Smooth muscle cell (in vitro differentiated cells): ENCODE results near the gene KLK15. TPM values are rescaled to one million over a fixed set of nuclear protein-coding genes. Genes with fewer than 3 reads are reported as not detected.

Experiments
- DNase-seq: peaks from one replicate; lab custom pipeline; 2025; ENCODE audit not compliant: unreplicated experiment; lab: John Stamatoyannopoulos, UW
- H2AFZ ChIP-seq: fragments of 200-600 bp; sonication (generic); 2 replicates; pipeline ENCODE4 v1.6.0; 2016; ENCODE audit warnings: antibody characterized with exemption, low read depth, mild to moderate bottlenecking
- H3F3A ChIP-seq: fragments of 200-600 bp; sonication (generic); 2 replicates; pipeline ENCODE4 v1.6.0; 2017; ENCODE audit warnings: antibody characterized with exemption, low read depth
- H3K27ac ChIP-seq: fragments of 200-600 bp; sonication (generic); 2 replicates; pipeline ENCODE4 v1.5.1; 2016; ENCODE audit warnings: low read depth, mild to moderate bottlenecking
- H3K27me3 ChIP-seq: fragments of 200-600 bp; sonication (generic); 2 replicates; pipeline ENCODE4 v1.6.1; 2016; ENCODE audit warnings: low read depth, mild to moderate bottlenecking
- H3K36me3 ChIP-seq: fragments of 200-600 bp; sonication (generic); 2 replicates; pipeline ENCODE4 v1.5.1; 2016; ENCODE audit warnings: low read depth
- H3K4me1 ChIP-seq: fragments of 200-600 bp; sonication (generic); 2 replicates; pipeline ENCODE4 v1.5.1; 2016; ENCODE audit warnings: low read depth
- H3K4me2 ChIP-seq: fragments of 200-600 bp; sonication (generic); 2 replicates; pipeline ENCODE4 v1.6.0; 2016; ENCODE audit warnings: mild to moderate bottlenecking
- H3K4me3 ChIP-seq: fragments of 200-600 bp; sonication (generic); 2 replicates; pipeline ENCODE4 v1.5.1; 2016; ENCODE audit warnings: mild to moderate bottlenecking
- H3K79me2 ChIP-seq: fragments of 200-600 bp; sonication (generic); 2 replicates; pipeline ENCODE4 v1.6.0; 2016; ENCODE audit warnings: low read depth, mild to moderate bottlenecking
- H3K9ac ChIP-seq: fragments of 200-600 bp; sonication (generic); 2 replicates; pipeline ENCODE4 v1.6.0; 2016; ENCODE audit warnings: low read depth
- H3K9me3 ChIP-seq: fragments of 200-600 bp; sonication (generic); replicated peaks from 2 replicates; pipeline ENCODE4 v1.5.1; 2016; ENCODE audit warnings: low read depth
- H4K20me1 ChIP-seq: fragments of 200-600 bp; sonication (generic); 2 replicates; pipeline ENCODE4 v1.6.0; 2016; ENCODE audit warnings: low read depth
- WGBS: methylation state at CpG from one replicate; pipeline ENCODE4 v1.1.7; 2016; ENCODE audit warnings: low lambda C conversion rate; 5-methylcytosine and 5-hydroxymethylcytosine counted together
- polyA plus RNA-seq: library from polyadenylated mRNA; unstranded; fragments of >200 nt; fragmentation: Nextera tagmentation; extraction: Ambion mirVana; gene quantifications from 2 replicates; pipeline ENCODE4 v1.2.1, GENCODE V29; 2016
- total RNA-seq: library from RNA; depleted of rRNA; stranded (reverse); fragments of >200 nt; gene quantifications from 2 replicates; pipeline ENCODE4 v1.2.3, GENCODE V29; 2014
- TF ChIP-seq, protein P1 (sequence below): fragments of 200-600 bp; sonication (generic); IDR thresholded peaks from 2 replicates; pipeline ENCODE4 v1.5.1; 2017; ENCODE audit warnings: borderline replicate concordance, mild to moderate bottlenecking, antibody characterized with exemption; ENCODE audit not compliant: insufficient read depth, poor library complexity, severe bottlenecking

KLK15 gene
- total and polyA plus RNA-seq, 2 experiments from 2014 or later, result not detected

GRCh38 chr19:50823389-50824042, 9.9 kb downstream of the KLK15 start, which contains the start of gene KLK1:
KLK1 (minus strand) TSS chr19:50823787; CDS start chr19:50823748, 39 bp downstream.
- no peaks in the 10 kb centered on the region for H3K4me1 ChIP-seq
- H3K4me2 ChIP-seq, result no peak within 1 kb of the TSS
- DNase-seq, result no peak
- TF ChIP-seq, protein P1, sequence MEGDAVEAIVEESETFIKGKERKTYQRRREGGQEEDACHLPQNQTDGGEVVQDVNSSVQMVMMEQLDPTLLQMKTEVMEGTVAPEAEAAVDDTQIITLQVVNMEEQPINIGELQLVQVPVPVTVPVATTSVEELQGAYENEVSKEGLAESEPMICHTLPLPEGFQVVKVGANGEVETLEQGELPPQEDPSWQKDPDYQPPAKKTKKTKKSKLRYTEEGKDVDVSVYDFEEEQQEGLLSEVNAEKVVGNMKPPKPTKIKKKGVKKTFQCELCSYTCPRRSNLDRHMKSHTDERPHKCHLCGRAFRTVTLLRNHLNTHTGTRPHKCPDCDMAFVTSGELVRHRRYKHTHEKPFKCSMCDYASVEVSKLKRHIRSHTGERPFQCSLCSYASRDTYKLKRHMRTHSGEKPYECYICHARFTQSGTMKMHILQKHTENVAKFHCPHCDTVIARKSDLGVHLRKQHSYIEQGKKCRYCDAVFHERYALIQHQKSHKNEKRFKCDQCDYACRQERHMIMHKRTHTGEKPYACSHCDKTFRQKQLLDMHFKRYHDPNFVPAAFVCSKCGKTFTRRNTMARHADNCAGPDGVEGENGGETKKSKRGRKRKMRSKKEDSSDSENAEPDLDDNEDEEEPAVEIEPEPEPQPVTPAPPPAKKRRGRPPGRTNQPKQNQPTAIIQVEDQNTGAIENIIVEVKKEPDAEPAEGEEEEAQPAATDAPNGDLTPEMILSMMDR, result no peak
- H4K20me1 ChIP-seq, result no peaks in the 10 kb centered on the region
- H3K9me3 ChIP-seq, result no peaks in the 10 kb centered on the region
- no peaks in the 10 kb centered on the region for H3K36me3 ChIP-seq
- no peak within 1 kb of the TSS for H3K9ac ChIP-seq
- H3K27ac ChIP-seq, result no peak within 1 kb of the TSS
- 77% methylated on average over 10 of the region's 14 CpGs for WGBS
- no peak within 1 kb of the TSS for H2AFZ ChIP-seq
- no peaks in the 10 kb centered on the region for H3K79me2 ChIP-seq
- no peak within 1 kb of the TSS for H3K4me3 ChIP-seq
- H3K27me3 ChIP-seq, result peaks cover 42% of the 10 kb centered on the region
- H3F3A ChIP-seq, result no peaks in the 10 kb centered on the region

- no peaks in the 10 kb centered on the region for H4K20me1 ChIP-seq
- no peak overlapping the region for H3K27ac ChIP-seq
- H3K9me3 ChIP-seq, result no peaks in the 10 kb centered on the region
- no peaks in the 10 kb centered on the region for H3F3A ChIP-seq
- H3K4me2 ChIP-seq, result no peak overlapping the region
- H2AFZ ChIP-seq, result no peak overlapping the region
- no peaks in the 10 kb centered on the region for H3K36me3 ChIP-seq
- DNase-seq, result no peak
- no peaks in the 10 kb centered on the region for H3K79me2 ChIP-seq
- TF ChIP-seq, protein P1, result no peak
- WGBS, result 79% methylated on average over 7 of the region's 7 CpGs
- H3K4me1 ChIP-seq, result no peaks in the 10 kb centered on the region
- H3K27me3 ChIP-seq, result peaks cover 49% of the 10 kb centered on the region
- H3K9ac ChIP-seq, result no peak overlapping the region
- no peak overlapping the region for H3K4me3 ChIP-seq
Observed at GRCh38 chr19:50822661-50823208, 10.6 kb downstream of the KLK15 start.

DNA sequence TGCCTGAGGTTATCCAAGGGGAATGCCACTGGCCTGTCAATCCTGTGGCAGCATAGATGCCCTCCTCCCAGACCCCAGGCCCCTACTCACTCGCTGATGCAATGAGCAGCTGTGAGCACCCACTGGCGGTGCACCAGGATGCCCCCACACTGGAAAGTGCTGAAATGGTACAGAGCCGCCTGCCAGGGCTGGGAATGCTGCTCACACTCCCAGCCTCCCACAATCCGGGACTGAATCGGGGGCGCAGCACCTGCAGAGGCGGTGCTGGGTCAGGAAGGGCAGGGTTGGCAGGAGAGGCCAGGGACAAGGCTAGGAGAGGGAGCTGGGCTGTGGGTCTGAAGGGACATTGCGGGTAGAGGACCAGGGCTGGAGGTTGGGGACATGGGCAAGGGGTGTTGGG, 11.8 kb downstream of the KLK15 start:
- H3K27me3 ChIP-seq, result peaks cover 52% of the 10 kb centered on the region
- H2AFZ ChIP-seq, result no peak overlapping the region
- H4K20me1 ChIP-seq, result no peaks in the 10 kb centered on the region
- no peak overlapping the region for H3K4me3 ChIP-seq
- H3F3A ChIP-seq, result no peaks in the 10 kb centered on the region
- no peaks in the 10 kb centered on the region for H3K4me1 ChIP-seq
- H3K9ac ChIP-seq, result no peak overlapping the region
- no peak overlapping the region for H3K4me2 ChIP-seq
- H3K36me3 ChIP-seq, result no peaks in the 10 kb centered on the region
- H3K9me3 ChIP-seq, result no peaks in the 10 kb centered on the region
- no peaks in the 10 kb centered on the region for H3K79me2 ChIP-seq
- TF ChIP-seq, protein P1, result no peak
- no peak overlapping the region for H3K27ac ChIP-seq
- WGBS, result 83% methylated on average over 8 of the region's 8 CpGs
- no peak for DNase-seq

- Histone ChIP-seq H3K27ac (no peak overlapping the region), H4K20me1 (no peaks in the 10 kb centered on the region), H3K79me2 (no peaks in the 10 kb centered on the region), H3K4me2 (peak overlapping the region; percentile 57), H3K4me1 (no peaks in the 10 kb centered on the region), H3K4me3 (no peak overlapping the region), H3K36me3 (no peaks in the 10 kb centered on the region), H3K9ac (no peak overlapping the region), H3K9me3 (no peaks in the 10 kb centered on the region), H2AFZ (no peak overlapping the region), H3K27me3 (peaks cover 53% of the 10 kb centered on the region), H3F3A (no peaks in the 10 kb centered on the region)
- 92% methylated on average over 4 of the region's 4 CpGs for WGBS
- TF ChIP-seq, protein P1, result no peak
- no peak for DNase-seq
Observed at GRCh38 chr19:50821248-50821612, 12.1 kb downstream of the KLK15 start.
